HEK293 (cell line): ENCODE data around the gene ACRBP.

Source experiments
- HOXC10 ChIP-seq: sonication (generic); formaldehyde crosslinking; IDR thresholded peaks from 2 replicates; pipeline ENCODE4 v1.8.1; 2023; ENCODE audit warnings: mild to moderate bottlenecking, missing genetic modification reagents
- OVOL3 ChIP-seq: fragments of 450-650 bp; formaldehyde crosslinking; IDR thresholded peaks from 2 replicates; pipeline ENCODE4 v1.5.1; 2016; ENCODE audit warnings: missing biosample characterization, missing genetic modification characterization
- REPIN1 ChIP-seq: fragments of 450-650 bp; formaldehyde crosslinking; IDR thresholded peaks from 2 replicates; pipeline ENCODE4 v1.5.1; 2017; ENCODE audit warnings: missing biosample characterization, missing genetic modification characterization, low read depth
- YY1 ChIP-seq: fragments of 450-650 bp; formaldehyde crosslinking; IDR thresholded peaks from 2 replicates; pipeline ENCODE4 v1.5.1; 2018; ENCODE audit warnings: missing biosample characterization, missing genetic modification characterization
- ZBTB7A ChIP-seq: fragments of 450-650 bp; formaldehyde crosslinking; IDR thresholded peaks from 2 replicates; pipeline ENCODE4 v1.5.1; 2016; ENCODE audit warnings: low read depth, missing biosample characterization, missing genetic modification characterization
- ZFP41 ChIP-seq: fragments of 450-650 bp; formaldehyde crosslinking; IDR thresholded peaks from 2 replicates; pipeline ENCODE4 v1.5.1; 2016; ENCODE audit warnings: missing biosample characterization, missing genetic modification characterization, borderline replicate concordance
- ZNF266 ChIP-seq: fragments of 450-650 bp; formaldehyde crosslinking; IDR thresholded peaks from 2 replicates; pipeline ENCODE4 v1.5.1; 2016; ENCODE audit warnings: missing biosample characterization, missing genetic modification characterization, low read depth
- ZNF473 ChIP-seq: fragments of 450-650 bp; formaldehyde crosslinking; IDR thresholded peaks from 2 replicates; pipeline ENCODE4 v1.5.1; 2017; ENCODE audit warnings: missing biosample characterization, missing genetic modification characterization
- ZNF510 ChIP-seq: fragments of 450-650 bp; formaldehyde crosslinking; IDR thresholded peaks from 2 replicates; pipeline ENCODE4 v1.5.1; 2018; ENCODE audit warnings: mild to moderate bottlenecking, missing genetic modification characterization, missing biosample characterization; ENCODE audit not compliant: insufficient replicate concordance
- ZNF560 ChIP-seq: fragments of 450-650 bp; formaldehyde crosslinking; IDR thresholded peaks from 2 replicates; pipeline ENCODE4 v1.5.1; 2017; ENCODE audit warnings: missing biosample characterization, missing genetic modification characterization, borderline replicate concordance
- ZNF621 ChIP-seq: fragments of 450-650 bp; formaldehyde crosslinking; IDR thresholded peaks from 2 replicates; pipeline ENCODE4 v1.5.1; 2017; ENCODE audit warnings: missing biosample characterization, missing genetic modification characterization
- ZNF768 ChIP-seq: fragments of 450-650 bp; formaldehyde crosslinking; IDR thresholded peaks from 2 replicates; pipeline ENCODE4 v1.5.1; 2018; ENCODE audit warnings: missing biosample characterization, mild to moderate bottlenecking, missing genetic modification characterization
- ZNF776 ChIP-seq: fragments of 450-650 bp; formaldehyde crosslinking; IDR thresholded peaks from 2 replicates; pipeline ENCODE4 v1.5.0; 2017; ENCODE audit warnings: missing biosample characterization, missing genetic modification characterization, borderline replicate concordance
- TF ChIP-seq, protein P1 (sequence below): fragments of 450-650 bp; formaldehyde crosslinking; conservative IDR thresholded peaks from 2 replicates; pipeline ENCODE4 v1.5.1; 2016; ENCODE audit warnings: low read depth, missing biosample characterization, missing genetic modification characterization
- TF ChIP-seq, protein P2 (sequence below): fragments of 450-650 bp; formaldehyde crosslinking; IDR thresholded peaks from 2 replicates; pipeline ENCODE4 v1.5.1; 2016; ENCODE audit warnings: missing biosample characterization, missing genetic modification characterization, borderline replicate concordance
- TF ChIP-seq, protein P3 (sequence below): fragments of 450-650 bp; formaldehyde crosslinking; IDR thresholded peaks from 2 replicates; pipeline ENCODE4 v1.5.1; 2017; ENCODE audit warnings: missing biosample characterization, missing genetic modification characterization
- TF ChIP-seq, protein P4 (sequence below): fragments of 450-650 bp; formaldehyde crosslinking; IDR thresholded peaks from 2 replicates; pipeline ENCODE4 v1.5.1; 2016; ENCODE audit warnings: missing biosample characterization, missing genetic modification characterization
- TF ChIP-seq, protein P5 (sequence below): fragments of 450-650 bp; formaldehyde crosslinking; IDR thresholded peaks from 2 replicates; pipeline ENCODE4 v1.5.1; 2016; ENCODE audit warnings: missing biosample characterization, missing genetic modification characterization

ACRBP gene

DNA sequence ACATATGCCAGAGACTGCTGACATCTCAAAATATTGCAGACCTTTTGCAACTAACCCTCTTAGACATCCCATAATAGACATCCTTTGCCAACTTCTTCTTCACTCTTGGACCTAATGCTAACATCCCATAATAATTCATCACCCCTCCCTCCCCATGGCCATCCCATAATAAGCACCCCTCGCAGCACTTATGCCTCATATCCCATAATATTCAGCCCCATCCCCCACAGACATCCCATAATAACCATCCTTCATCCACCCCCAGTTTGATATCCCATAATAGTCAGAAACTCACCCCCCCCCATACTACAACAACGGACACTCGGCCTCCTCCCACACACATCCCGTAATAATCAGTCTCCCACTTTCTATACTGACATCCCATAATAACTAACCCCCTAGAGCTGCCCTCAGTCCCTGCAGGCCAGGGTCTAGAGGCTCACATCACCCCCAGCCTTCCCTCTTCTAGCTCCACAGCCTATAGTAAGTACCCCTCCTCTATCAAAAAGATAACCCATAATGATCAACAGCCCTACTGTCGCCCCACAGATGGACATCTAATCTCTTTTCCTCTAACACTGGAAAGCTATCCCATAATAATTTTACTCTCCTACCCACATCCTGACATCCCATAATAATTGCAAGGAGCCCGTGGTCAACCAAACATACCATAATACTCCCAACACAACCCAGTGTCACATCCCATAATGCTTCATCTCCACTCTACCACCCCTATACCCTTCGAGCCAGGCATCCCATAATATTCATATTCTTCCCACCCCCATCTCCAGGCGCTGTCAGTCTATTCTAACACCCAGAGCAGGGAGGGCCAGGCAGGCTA lies 39.3 kb downstream of the ACRBP start (continued):
- TF ChIP-seq, protein P1, sequence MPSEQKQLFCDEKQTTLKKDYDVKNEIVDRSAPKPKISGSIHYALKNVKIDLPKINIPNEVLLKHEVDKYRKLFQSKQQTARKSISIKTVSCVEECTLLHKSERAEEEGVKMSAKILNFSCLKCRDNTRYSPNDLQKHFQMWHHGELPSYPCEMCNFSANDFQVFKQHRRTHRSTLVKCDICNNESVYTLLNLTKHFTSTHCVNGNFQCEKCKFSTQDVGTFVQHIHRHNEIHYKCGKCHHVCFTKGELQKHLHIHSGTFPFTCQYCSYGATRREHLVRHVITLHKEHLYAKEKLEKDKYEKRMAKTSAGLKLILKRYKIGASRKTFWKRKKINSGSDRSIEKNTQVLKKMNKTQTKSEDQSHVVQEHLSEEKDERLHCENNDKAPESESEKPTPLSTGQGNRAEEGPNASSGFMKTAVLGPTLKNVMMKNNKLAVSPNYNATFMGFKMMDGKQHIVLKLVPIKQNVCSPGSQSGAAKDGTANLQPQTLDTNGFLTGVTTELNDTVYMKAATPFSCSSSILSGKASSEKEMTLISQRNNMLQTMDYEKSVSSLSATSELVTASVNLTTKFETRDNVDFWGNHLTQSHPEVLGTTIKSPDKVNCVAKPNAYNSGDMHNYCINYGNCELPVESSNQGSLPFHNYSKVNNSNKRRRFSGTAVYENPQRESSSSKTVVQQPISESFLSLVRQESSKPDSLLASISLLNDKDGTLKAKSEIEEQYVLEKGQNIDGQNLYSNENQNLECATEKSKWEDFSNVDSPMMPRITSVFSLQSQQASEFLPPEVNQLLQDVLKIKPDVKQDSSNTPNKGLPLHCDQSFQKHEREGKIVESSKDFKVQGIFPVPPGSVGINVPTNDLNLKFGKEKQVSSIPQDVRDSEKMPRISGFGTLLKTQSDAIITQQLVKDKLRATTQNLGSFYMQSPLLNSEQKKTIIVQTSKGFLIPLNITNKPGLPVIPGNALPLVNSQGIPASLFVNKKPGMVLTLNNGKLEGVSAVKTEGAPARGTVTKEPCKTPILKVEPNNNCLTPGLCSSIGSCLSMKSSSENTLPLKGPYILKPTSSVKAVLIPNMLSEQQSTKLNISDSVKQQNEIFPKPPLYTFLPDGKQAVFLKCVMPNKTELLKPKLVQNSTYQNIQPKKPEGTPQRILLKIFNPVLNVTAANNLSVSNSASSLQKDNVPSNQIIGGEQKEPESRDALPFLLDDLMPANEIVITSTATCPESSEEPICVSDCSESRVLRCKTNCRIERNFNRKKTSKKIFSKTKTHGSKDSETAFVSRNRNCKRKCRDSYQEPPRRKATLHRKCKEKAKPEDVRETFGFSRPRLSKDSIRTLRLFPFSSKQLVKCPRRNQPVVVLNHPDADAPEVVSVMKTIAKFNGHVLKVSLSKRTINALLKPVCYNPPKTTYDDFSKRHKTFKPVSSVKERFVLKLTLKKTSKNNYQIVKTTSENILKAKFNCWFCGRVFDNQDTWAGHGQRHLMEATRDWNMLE (tag by site-specific recombination) = no peak; the same call in none of the 2 replicates
- TF ChIP-seq YY1 (tag by site-specific recombination) (no peak), ZNF776 (tag by site-specific recombination) (no peak), ZNF473 (tag by site-specific recombination) (no peak), ZNF768 (tag by site-specific recombination) (no peak), ZNF510 (tag by site-specific recombination) (no peak), REPIN1 (no peak), HOXC10 (no peak), ZFP41 (tag by site-specific recombination) (no peak), OVOL3 (tag by site-specific recombination) (peak; percentile 63; the same call in 1 of the 2 replicates), ZNF560 (tag by site-specific recombination) (no peak), ZNF621 (tag by site-specific recombination) (no peak), ZBTB7A (tag by site-specific recombination) (0 out of 2 replicates have a peak, but pooled peaks have one; percentile 55), ZNF266 (no peak)
- TF ChIP-seq, protein P2, sequence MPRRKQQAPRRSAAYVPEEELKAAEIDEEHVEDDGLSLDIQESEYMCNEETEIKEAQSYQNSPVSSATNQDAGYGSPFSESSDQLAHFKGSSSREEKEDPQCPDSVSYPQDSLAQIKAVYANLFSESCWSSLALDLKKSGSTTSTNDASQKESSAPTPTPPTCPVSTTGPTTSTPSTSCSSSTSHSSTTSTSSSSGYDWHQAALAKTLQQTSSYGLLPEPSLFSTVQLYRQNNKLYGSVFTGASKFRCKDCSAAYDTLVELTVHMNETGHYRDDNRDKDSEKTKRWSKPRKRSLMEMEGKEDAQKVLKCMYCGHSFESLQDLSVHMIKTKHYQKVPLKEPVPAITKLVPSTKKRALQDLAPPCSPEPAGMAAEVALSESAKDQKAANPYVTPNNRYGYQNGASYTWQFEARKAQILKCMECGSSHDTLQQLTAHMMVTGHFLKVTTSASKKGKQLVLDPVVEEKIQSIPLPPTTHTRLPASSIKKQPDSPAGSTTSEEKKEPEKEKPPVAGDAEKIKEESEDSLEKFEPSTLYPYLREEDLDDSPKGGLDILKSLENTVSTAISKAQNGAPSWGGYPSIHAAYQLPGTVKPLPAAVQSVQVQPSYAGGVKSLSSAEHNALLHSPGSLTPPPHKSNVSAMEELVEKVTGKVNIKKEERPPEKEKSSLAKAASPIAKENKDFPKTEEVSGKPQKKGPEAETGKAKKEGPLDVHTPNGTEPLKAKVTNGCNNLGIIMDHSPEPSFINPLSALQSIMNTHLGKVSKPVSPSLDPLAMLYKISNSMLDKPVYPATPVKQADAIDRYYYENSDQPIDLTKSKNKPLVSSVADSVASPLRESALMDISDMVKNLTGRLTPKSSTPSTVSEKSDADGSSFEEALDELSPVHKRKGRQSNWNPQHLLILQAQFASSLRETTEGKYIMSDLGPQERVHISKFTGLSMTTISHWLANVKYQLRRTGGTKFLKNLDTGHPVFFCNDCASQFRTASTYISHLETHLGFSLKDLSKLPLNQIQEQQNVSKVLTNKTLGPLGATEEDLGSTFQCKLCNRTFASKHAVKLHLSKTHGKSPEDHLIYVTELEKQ (tag by site-specific recombination) = peak; percentile 74
- TF ChIP-seq, protein P3, sequence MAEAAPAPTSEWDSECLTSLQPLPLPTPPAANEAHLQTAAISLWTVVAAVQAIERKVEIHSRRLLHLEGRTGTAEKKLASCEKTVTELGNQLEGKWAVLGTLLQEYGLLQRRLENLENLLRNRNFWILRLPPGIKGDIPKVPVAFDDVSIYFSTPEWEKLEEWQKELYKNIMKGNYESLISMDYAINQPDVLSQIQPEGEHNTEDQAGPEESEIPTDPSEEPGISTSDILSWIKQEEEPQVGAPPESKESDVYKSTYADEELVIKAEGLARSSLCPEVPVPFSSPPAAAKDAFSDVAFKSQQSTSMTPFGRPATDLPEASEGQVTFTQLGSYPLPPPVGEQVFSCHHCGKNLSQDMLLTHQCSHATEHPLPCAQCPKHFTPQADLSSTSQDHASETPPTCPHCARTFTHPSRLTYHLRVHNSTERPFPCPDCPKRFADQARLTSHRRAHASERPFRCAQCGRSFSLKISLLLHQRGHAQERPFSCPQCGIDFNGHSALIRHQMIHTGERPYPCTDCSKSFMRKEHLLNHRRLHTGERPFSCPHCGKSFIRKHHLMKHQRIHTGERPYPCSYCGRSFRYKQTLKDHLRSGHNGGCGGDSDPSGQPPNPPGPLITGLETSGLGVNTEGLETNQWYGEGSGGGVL (tag by site-specific recombination) = peak; percentile 89
- TF ChIP-seq, protein P4, sequence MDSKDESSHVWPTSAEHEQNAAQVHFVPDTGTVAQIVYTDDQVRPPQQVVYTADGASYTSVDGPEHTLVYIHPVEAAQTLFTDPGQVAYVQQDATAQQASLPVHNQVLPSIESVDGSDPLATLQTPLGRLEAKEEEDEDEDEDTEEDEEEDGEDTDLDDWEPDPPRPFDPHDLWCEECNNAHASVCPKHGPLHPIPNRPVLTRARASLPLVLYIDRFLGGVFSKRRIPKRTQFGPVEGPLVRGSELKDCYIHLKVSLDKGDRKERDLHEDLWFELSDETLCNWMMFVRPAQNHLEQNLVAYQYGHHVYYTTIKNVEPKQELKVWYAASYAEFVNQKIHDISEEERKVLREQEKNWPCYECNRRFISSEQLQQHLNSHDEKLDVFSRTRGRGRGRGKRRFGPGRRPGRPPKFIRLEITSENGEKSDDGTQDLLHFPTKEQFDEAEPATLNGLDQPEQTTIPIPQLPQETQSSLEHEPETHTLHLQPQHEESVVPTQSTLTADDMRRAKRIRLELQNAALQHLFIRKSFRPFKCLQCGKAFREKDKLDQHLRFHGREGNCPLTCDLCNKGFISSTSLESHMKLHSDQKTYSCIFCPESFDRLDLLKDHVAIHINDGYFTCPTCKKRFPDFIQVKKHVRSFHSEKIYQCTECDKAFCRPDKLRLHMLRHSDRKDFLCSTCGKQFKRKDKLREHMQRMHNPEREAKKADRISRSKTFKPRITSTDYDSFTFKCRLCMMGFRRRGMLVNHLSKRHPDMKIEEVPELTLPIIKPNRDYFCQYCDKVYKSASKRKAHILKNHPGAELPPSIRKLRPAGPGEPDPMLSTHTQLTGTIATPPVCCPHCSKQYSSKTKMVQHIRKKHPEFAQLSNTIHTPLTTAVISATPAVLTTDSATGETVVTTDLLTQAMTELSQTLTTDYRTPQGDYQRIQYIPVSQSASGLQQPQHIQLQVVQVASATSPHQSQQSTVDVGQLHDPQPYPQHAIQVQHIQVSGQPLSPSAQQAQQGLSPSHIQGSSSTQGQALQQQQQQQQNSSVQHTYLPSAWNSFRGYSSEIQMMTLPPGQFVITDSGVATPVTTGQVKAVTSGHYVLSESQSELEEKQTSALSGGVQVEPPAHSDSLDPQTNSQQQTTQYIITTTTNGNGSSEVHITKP (tag by site-specific recombination) = no peak
- TF ChIP-seq, protein P5, sequence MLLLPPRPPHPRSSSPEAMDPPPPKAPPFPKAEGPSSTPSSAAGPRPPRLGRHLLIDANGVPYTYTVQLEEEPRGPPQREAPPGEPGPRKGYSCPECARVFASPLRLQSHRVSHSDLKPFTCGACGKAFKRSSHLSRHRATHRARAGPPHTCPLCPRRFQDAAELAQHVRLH (tag by site-specific recombination) = peak; percentile 91
